Stimulated activated CD4-positive, alpha-beta T cell treated with anti-CD3 and anti-CD28 coated beads, Interleukin-1b, Interleukin-23, amount 100 ng/mL, for 4 hours (primary cell): ENCODE results near the gene HIBCH.
"Not testable (repeated sequence)": the region's sequence is repeated elsewhere in the genome, so short reads cannot be mapped to it uniquely, and the experiment has no call there.

Source experiments
- DNase-seq, 2 donors: peaks; one replicate each; pipeline ENCODE4 v3.0.0-alpha.2; 2020; ENCODE audit warnings: low read depth in 2 of 2

The HIBCH gene

GRCh38 chr2:190157613-190158528 lies 161.8 kb downstream of the HIBCH start:
- DNase-seq: not testable (repeated sequence)

- DNase-seq: no peak
Observed at GRCh38 chr2:190156530-190157212, 163.0 kb downstream of the HIBCH start.
